Measurements from ENCODE around the gene PTPRT.
"Not testable (repeated sequence)": the region's sequence is repeated elsewhere in the genome, so short reads cannot be mapped to it uniquely, and the experiment has no call there.

PTPRT gene

DNA sequence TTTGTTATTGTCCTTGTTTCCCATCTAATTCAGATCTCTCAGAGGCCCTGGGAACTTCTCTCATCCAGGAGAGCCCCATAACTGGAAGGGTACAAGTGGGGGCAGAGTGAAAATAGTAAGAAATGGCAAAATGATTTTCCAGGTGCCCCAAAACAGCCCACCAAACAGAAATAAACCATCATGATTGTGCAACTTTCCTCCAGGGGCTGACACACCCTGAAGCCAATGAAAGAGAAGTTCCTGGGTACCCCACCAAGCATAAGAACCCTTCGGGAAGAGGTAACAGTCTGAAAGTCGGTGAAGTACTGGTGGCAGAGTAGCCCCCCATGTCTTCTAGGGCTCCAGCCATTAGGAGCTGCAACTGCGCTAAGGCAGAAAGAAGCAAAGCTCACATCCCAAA lies 282.0 kb downstream of the PTPRT start:
- no peak for DNase-seq

DNA sequence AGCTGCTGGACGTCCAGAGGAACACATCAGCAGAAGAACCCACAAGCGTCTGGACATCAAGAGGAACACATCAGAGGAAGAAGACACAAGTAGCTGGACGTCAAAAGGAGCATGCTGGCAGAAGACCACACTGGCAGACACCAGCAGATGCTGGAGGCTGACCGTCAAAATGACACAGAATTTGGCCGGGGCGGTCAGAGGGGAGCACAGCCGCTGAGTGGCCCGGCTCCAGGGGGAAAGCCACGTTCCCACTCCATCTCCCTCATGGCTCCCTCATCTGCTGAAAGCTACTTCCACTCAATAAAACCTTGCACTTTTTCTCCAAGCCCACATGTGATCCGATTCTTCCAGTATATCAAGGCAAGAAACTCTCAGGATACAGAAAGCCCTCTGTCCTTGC lies 283.6 kb downstream of the PTPRT start:
- no peak for DNase-seq

DNA sequence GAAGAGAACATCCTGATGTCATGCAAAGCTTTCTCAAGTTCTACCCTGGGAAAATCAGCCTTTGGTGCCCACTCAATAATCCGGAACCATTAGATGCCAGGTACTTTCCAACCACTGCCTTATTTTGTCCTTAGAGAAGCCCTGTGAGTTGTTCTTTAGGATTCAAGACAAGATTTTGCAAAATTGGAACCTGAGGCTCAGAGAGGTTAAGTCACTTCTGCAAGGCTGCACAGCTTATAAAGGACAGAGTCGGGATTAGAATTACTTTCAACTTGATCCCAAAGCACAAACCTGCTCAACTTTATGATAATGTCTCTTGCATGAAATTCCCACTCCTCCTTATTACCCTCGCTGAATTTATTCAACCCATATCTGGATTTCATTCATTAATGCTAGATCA lies 287.2 kb downstream of the PTPRT start:
- no peak for DNase-seq

DNA sequence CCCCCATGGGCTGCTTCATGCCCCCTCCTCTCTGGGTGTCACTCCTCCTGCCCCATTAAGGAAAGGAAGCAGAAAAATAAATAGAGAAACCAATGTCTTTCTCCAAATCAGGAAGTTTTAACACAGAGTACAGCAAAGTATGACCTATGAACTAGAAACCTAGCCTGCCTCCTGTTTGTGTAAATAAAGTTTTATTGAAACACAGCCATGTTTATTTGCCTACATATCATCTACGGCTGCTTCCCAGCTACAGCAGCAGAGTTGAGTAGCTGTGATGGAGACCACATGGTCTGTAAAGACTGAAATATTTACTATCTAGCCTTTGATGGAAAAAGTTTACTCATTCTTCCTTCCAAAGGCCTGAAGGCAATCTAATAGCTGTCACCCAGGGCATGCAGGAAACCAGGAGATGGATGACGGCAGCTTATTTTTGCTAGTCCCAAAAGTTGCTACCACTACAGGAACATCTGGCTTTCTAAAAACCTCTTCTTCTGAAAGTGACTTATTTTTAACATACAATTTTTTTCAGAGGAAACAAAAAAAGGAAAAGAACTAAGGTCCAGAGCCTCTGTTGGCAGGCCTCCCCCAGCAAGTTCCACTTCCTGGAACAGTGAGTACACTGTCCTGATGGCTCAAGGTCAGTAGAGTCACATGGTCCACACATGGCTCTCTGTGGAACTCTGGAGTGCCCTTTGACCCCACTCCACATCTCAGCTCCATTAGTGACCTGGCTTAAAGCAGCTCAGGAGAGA lies 287.8 kb downstream of the PTPRT start:
- no peak for DNase-seq

DNA sequence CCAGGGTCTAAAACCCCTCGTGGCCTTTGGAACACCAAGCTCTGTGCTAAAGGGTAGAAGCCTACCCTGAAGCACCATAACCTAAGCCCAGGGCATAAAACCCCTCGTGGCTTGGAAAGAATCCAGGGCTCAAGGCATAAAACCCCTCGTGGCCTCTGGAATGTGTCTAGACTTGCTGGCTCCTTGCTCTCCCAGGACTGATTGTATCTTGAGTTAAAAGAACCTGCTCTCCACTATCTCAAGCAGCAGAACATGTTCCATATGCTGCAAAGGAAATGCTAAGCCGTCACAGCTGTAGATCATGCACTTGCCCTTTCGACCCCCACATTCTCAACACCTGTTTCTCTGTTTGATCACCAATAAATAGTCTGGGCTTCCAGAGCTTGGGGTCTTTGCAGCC lies 288.9 kb downstream of the PTPRT start:
- DNase-seq: not testable (repeated sequence)

DNA sequence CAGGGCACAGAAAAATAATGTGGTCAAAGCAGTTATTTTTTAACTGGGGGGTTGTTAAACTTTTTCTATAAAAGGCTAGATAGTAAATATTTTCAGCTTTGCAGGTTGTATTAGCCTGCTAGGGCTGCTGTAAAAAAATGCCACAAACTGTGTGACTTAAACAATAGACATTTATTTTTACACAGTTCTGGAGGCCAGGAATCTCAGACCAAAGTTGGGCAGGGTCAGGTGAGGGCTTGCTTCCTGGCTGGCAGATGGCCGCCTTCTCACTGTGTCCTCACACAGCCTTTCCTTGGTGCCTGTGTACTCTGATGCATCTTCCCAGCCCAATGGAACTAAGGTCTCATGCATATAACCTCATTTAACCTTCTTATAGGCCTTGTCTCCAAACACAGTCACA lies 294.7 kb downstream of the PTPRT start:
- no peak for DNase-seq

DNA sequence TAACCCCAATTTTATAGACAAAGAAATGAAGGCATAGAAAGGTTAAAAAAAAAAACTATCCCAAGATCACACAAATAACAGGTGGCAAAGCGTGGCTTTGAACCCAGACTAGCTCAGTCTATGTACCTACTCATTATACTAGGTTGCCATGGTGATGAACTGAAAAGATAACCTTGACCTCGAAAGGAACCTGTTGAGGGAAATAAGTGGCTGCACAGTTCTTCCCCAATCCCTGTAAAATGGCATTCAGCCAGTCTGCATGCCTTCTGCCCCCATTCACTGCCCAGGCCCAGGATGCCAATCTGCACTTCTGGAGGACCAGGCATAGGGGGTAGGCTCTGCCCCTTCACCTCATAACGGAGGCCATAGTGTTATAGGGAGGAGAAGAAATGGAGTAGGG lies 295.2 kb downstream of the PTPRT start:
- no peak for DNase-seq

DNA sequence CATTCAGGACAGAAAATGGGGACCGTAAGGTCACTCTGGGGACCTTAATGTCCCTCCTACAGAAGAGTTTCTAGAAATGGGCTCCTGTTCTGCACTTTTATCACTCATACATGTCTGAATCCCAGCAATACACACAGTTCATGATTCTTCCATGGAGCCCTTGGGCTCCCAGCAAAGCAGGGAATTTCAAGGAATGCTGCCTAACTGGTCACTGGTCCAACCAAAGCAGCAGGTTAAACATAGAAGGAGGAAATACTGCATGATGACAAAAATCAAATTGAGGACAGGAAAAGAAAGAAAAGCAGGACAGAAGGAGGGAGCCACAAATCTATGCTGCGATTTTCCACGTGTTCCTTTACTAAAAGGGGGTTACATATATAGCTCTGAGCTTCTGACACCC lies 300.2 kb downstream of the PTPRT start:
- no peak for DNase-seq

DNA sequence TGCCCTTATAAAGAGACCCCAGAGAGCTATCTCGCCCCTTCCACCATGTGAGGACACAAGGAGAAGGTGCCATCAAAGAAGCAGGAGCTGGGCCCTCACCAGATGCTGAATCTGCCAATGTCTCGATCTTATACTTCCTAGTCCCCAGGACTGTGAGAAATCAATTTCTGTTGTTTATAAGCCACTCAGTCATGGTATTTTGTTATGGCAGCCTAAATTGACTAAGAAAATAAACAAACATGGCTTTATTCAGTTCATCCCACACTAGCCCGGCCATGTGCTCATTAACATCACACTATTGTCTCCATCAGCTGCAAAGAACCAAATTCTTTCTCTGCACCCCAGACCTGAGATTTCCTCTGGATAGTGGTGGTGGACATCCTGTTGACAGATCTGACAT lies 302.4 kb downstream of the PTPRT start:
- DNase-seq: no peak

DNA sequence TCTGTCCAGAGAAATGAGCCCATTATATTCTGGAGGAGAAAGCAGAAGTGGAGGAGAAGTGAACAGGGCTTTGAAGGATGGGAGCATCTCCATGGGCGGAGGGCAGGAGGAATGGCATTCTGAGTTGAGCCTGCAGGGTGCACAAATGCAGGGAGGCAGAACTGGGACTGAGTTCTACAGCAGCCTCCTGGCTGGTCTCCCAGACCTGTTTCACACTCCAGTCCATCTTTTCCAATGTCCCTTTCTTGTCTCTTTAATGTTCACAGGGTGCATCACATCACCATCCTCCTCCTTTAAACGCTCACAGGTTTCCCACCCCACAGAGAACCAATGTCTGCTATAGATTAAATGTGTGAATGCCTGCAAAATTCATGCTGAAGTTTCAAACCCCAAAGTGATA lies 302.9 kb downstream of the PTPRT start:
- DNase-seq: no peak

DNA sequence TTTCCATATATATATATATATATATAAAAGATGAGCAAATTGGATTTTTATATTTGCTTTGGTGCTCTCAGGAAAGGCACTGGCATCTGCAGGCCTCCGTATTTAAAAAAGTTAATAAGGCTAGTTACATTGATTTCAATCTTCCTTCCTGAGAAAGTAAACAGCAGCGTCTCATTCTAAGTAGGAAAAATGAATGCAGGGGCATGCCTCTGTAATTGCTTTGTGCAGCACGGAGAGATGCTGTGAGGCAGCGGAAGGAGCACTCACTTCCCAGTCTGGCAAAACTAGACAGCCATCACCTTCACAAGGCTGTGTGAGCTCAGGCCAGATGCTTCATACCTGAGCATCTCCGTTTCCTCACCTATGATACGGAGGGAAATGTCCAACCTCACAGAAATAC lies 303.7 kb downstream of the PTPRT start:
- DNase-seq: no peak

DNA sequence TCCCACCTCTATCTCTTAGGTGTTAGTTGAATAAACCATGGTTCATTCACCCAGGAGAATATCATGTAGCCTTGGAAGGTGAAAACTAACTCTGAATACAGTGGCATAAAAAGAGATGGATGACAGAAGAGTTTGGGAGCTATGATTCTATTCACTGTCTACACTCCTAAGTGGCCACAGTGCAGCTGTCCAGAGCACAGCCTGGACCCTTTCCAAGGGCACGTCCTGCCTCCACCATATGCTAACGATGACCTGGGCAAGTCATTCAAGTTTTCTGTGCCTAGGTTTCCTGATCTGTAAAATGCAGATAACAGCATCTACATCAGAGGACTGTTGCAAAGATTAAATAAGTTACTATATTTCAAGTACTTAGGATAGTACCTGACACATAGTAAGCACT lies 314.1 kb downstream of the PTPRT start:
- DNase-seq: no peak

DNA sequence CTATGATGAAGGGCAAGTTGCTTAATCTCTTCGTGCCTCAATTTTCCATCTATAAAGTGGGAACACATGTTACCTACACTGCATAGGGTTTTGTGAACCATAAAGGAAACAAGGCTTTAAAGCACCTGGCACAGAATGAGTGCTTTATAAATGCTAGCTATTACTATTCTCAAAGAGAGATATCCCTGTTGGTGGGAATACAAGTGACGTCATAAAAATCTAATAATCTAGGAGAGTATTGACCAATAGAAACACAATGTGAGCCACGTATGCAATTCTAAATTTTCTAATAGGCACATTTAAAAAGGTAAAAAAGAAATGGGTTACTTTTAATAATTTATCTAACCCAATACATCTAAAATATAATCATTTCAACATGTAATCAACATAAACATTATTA lies 316.4 kb downstream of the PTPRT start:
- no peak for DNase-seq

DNA sequence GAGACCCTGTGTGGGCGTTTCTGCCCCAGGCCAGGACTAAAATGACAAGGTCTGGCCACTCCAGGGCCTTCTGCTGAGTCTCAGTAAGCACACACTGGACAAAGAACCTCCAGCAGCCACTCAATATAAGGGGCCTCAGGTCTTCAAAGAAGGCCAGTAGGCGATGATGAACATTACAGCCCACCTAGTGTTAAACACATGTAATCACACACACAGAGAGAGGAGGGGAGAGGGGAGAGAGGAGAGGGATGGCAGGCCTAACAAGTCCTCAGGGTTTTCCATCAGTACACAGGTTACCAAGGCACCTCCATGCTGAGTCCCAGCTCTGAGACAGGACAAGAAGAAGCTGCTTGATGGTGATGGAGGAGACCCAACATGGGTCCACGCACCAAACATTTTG lies 325.6 kb downstream of the PTPRT start:
- no peak for DNase-seq

DNA sequence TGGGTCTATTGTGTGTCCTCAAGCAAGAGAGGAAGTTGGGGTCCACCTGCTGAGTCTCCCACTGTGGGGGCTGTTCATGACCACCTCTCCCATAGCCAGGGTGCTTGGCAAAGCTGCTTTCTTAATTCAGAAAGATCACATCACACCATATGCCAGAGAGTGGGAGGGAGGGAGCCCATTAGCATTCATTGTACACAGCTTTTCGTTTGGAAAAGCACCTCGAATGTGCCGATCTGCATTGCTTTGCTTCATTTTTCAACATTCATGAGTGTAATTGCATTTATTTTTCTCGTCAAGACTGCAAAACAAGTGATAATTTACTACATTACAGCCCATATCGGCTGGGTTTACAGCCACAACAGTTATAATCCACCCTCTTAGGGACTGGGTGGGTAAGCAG lies 327.3 kb downstream of the PTPRT start:
- DNase-seq: no peak

DNA sequence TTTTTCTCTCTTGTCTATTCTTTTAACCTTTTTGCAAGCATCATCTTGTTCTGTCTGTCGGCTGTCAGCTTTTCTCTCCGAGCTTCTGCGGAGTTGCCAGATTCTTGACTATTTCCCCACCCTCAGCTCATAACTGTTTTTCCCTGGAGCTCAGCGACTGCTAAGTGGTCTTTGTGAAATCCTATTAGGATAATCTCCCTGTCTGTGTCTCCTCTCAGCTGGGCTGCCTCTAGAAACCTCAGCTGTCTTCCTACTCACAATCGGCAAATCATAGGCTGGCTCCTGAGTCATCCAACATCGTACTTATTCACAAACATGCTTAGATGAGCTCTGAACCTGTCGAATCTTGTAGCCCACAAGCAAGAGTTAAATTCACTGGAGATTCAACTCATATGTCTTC lies 332.3 kb downstream of the PTPRT start:
- DNase-seq: no peak

DNA sequence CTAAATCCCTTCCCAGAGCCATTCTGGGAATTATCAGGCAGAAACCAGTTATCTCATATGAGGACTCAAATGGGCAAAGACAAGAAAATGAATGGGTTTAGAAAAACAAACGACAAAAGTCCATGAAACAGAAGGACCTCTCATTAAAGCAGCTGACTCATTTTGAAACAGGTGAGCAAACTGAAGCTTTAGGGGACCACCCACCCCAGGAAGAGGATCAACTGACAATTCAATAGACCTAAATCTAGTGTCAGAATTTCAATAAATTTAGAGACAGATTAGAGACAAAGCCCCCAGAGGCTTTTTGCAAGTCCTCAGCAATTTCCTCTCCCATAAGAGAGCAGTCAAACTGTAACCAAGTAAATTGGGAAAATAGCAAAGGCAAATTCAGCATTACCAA lies 333.8 kb downstream of the PTPRT start:
- DNase-seq: no peak

DNA sequence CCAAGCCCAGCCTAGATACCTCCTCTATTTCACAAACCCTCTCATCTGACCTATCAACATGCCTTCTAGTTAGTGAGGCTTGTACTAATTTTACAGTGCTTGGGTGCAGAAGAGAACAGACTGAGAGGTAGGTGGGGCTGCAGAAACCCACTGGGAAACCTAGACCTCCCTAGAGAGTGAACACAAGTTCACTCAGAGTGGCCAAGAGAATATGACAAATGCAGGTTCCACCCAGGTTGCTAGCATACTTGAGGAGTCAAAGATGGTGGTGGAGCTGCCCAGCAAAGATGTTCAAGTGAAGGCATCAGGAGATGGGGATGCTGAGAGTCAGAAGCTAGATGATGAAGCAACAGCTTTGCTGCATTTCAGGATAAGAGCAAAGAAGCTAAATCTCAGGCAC lies 337.0 kb downstream of the PTPRT start:
- DNase-seq: no peak

DNA sequence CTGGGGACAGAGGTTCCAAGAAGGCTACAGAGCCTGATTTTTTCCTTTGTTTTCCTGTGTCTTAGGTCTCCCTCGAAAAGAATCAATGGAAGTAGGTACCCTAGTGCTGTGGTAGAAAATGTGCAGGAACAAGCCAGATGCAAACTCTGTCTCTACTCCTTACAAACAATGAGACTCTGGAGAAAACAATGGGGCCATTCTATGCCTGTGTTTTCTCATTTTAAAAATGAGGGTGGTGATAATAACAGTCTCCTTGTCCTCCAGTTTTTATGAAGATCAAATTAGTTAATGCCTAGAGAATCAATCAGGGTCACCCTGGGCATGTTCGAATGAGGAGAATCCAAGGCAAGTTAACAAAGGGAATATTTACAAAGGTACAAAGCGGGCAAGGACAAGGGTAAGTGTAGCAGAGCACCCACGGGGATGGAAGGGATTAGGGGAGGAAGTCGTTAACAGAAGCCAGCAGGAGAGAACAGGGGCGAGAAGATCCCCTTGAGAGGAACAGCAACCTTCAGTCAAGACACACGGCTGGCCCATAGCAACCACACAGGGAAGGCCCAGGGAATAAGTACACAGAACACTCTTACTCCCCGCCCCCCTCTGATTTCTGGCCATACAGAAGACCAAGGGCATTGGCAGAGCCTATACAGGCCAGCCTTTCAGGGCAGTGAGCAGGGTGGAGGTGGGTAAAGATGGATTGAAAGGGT lies 342.8 kb downstream of the PTPRT start:
- peak in 2 of 14 donors; percentile 4 to 5 for DNase-seq

DNA sequence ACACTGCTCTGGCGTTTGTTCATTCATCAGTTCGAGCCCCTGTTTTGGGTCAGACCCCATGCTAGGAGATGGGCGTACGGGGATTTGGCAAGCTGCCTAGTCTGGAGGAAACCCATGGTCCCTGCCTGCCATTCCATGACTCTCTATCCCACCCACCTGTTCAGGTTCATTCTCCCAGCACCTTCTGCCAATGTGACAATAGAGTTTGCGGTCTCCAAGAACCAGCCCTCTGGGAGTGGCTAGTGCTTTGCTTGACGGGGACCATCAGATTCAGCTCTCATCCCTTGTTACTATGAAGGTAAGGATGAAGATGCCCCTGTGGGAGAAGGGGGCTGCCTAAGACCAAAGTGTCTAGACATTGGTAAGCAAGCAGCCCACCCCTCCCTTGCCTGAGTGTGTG lies 345.0 kb downstream of the PTPRT start:
- no peak for DNase-seq

DNA sequence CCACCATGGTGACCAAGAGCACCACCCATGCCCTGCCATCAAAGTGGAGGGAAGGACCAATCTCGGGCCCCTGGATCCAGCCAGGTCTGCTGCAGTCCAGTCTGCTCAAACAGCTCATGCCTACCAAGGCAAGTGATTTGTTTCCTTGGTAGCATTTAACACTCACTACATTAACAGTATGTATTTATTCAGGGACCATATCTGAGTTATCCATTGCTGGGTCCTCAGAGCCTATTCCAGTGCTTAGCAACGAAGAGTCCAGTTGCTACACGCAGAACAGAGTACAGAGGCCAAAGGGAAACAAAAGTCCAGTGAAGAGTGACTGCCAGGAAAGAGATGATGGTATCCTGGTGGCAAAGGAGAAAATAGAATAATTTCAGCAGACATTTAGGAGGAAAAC lies 352.2 kb downstream of the PTPRT start:
- DNase-seq: no peak

DNA sequence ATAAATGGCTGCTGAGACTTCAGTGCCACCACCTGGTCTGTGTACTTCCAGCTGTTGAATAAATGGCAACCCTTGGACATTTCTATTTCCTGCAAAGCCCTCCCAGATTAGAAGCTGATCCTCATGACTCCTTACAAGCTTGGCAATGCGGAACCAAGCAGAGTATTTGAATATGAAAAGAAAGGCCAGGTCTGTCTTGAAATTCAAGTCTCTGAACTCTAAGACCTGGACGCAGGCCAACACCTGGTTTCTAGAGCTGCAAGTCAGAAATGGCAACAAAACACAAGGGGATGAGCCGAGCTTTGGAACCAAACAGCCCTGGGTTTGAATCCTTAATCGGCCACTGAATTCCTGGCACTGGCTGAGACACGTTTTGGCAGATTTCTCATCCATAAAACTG lies 353.4 kb downstream of the PTPRT start:
- no peak for DNase-seq

DNA sequence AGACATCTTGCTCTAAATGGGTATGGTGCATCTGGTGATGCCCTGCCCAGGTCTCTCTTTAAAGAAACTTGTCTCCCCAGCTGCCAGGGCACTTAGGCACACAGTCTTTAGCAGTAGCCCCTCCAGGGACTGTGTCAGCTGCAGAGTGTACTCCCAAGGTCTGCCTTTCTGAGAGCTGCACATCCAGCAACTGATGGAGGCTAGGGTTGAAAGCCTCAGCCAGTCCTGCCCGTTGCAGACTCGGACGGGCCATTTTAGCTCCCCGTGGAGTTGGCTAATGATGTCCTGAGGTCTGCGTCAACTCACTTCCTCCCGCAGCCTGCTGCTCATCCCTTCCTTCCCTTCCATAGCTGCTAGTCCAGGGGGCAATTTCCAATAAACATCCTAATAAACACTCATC lies 381.8 kb downstream of the PTPRT start:
- DNase-seq: no peak

DNA sequence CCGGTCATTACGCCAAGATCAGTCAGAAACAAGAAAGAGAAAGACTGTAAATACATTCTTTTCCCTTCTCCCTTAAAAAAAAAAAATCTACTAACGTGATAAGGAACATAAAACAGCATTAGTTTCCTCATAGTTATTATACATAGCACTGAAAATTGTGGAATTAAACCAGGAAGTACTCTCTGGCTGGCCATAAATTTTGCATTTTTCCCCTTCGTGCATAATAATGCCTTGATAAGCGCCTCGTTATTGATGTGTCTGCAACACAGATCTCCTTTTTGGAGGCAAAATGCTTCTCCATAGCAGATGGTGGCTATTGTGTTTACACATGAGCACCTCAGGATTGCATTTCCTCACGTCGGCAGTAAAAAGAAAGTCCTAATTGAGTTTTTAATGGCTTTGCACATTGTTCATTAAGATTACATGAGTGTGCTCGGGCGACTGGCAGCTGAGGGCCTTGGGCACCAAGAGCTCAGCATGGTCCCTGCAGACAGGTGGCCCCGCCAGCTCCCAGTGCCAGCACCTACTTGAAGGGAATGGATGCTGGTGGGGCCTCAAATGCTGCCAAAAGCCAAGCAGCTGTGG lies 394.5 kb downstream of the PTPRT start:
- no peak for DNase-seq

All from C1 segment of cervical spinal cord (tissue), 14 donors.